ENCODE results near the gene RTP2.

The RTP2 gene

DNA sequence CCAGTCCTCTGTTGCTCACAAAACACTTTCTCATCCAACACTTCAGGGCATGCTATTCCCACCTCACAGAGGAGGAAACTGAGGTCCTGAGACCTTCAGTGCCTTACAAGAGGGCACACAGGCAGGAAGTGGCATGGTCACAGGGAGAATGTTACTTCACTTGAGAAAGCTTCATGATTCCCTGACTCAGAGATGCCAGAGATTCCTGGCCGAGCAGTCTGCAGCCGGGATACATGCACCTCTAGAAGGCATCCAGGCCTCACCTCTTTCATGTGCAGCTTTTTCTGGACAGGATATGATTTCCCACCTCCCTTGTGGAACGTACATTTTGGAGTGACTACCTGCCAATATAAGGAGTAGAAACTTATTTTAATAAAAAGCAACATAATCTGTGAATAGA, 29.3 kb downstream of the RTP2 start:
- TF ChIP-seq, protein P1, sequence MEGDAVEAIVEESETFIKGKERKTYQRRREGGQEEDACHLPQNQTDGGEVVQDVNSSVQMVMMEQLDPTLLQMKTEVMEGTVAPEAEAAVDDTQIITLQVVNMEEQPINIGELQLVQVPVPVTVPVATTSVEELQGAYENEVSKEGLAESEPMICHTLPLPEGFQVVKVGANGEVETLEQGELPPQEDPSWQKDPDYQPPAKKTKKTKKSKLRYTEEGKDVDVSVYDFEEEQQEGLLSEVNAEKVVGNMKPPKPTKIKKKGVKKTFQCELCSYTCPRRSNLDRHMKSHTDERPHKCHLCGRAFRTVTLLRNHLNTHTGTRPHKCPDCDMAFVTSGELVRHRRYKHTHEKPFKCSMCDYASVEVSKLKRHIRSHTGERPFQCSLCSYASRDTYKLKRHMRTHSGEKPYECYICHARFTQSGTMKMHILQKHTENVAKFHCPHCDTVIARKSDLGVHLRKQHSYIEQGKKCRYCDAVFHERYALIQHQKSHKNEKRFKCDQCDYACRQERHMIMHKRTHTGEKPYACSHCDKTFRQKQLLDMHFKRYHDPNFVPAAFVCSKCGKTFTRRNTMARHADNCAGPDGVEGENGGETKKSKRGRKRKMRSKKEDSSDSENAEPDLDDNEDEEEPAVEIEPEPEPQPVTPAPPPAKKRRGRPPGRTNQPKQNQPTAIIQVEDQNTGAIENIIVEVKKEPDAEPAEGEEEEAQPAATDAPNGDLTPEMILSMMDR (IDR thresholded peaks at IDR 0.05), result no peak

DNA sequence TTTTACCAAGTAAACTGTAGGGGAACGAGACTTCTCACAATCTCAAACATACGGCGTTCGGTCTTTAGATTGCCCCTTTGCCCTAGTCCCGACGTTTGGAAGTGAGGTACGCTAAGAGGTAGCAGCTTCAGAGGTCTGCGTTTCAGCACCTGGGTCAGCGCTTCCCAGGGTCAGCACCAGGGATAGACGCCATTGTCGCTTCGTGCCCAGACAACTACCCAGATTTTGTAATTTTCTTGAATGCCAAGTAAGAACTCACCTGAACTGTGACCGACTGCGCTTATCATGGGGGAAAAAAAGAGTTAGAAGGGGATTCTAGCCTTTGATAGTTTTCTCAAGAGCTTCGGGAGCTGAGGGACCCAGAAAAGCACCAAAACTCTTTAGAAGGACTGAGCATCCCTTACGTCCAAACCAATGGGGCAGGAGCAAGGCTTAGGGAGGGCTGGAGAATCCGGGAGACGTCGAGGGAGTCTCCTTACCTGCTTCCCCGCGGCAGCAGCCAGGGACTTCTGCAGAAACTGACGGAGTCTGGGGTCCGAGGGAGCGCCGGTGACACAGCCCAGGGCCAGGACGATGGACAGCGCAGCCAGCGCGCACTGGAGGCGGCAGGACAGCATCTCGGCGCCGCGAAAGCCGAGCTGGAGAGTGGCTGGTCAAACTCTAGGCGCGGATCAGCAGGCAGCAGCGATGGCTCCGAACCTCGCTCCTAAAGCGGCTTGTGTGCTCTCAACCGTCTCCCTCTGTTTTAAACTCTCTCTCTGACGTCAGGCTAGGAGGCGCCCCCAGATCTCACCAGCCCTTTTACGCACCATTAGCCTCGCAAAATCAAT, 32.5 kb downstream of the RTP2 start, which contains the start of gene SST:
Gene SST (minus strand): TSS at position 720 of the 830 bp plus-strand sequence. CDS start 103 bp downstream, at position 617.
- TF ChIP-seq, protein P1 (IDR thresholded peaks at IDR 0.05), result no peak

GRCh38 chr3:187667526-187667925, 34.8 kb downstream of the RTP2 start:
- TF ChIP-seq, protein P1 (IDR thresholded peaks at IDR 0.05), result no peak

- TF ChIP-seq, protein P1 (IDR thresholded peaks at IDR 0.05), result no peak
Observed at GRCh38 chr3:187665764-187666402, 36.5 kb downstream of the RTP2 start.

- TF ChIP-seq, protein P1 (IDR thresholded peaks at IDR 0.05), result no peak
Observed at GRCh38 chr3:187665010-187665409, 37.3 kb downstream of the RTP2 start.

DNA sequence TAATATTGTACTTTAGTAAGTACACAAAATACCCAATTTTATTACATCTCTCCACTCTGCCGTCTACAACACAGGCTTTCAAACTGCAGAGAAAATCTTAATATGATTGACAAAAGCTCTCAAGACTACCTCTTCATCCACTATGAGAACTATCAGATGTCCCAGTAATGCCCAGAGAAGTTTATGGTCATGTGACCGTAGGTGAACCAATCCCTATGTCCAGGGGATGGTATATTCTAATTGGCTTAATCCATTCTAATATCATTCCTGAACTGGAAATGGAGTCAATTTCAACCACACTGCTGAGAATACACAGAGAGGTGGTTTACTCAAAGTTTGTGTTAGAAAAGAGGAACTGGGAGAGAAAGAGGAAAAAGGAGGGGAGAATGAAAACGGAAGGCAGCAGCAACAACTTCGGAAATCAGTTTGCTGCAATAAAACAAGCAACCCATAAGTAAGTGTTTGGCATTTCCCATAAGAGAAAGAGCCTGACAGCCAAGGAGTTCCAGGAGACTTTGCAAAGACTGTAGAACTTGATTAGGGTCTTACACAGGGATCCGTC, 39.4 kb downstream of the RTP2 start:
- TF ChIP-seq, protein P1 (IDR thresholded peaks at IDR 0.05), result no peak

GRCh38 chr3:187661267-187661666, 41.1 kb downstream of the RTP2 start:
- TF ChIP-seq, protein P1 (IDR thresholded peaks at IDR 0.05), result no peak

Data from LNCAP (cell line).